Thoracic aorta (tissue), 2 donors: ENCODE measurements around the gene RBMS3. TPM values are rescaled to one million over a fixed set of nuclear protein-coding genes. Genes with fewer than 3 reads are reported as not detected.

ENCODE experiments used
- ATAC-seq: fragments of 150-250 bp; one replicate; pipeline ENCODE4 v1.8.0; 2017; ENCODE audit warnings: low read depth; ENCODE audit not compliant: insufficient number of reproducible peaks, low FRiP score
- DNase-seq: peaks from one replicate; pipeline ENCODE4 v3.0.0-alpha.2; 2020; ENCODE audit warnings: low spot score
- H3K27ac ChIP-seq, 2 donors: fragments of 200-600 bp; sonication (generic); 1 replicate in 1 of 2; 2 replicates in 1 of 2; pipeline ENCODE4 v1.5.1; 2016; ENCODE audit warnings: mild to moderate bottlenecking in 2 of 2, moderate library complexity in 2 of 2
- H3K27me3 ChIP-seq: fragments of 200-600 bp; sonication (generic); replicated peaks from 2 replicates; pipeline ENCODE4 v1.6.0; 2016; ENCODE audit warnings: mild to moderate bottlenecking; ENCODE audit not compliant: insufficient read depth
- H3K36me3 ChIP-seq: fragments of 200-600 bp; sonication (generic); one replicate; pipeline ENCODE4 v1.5.1; 2016
- H3K4me1 ChIP-seq, 2 donors: fragments of 200-600 bp; sonication (generic); 1 replicate in 1 of 2; 2 replicates in 1 of 2; pipeline versions ENCODE4 v1.5.1 to v1.6.0; 2016; ENCODE audit warnings: low read depth in 2 of 2, mild to moderate bottlenecking in 1 of 2; ENCODE audit not compliant: control insufficient read depth in 1 of 2
- H3K4me3 ChIP-seq: fragments of 200-600 bp; sonication (generic); 2 replicates; pipeline ENCODE4 v1.5.1; 2016; ENCODE audit warnings: mild to moderate bottlenecking
- H3K9me3 ChIP-seq: fragments of 200-600 bp; sonication (generic); 2 replicates; pipeline ENCODE4 v1.5.1; 2016
- CTCF ChIP-seq: fragments of 200-600 bp; sonication (generic); IDR thresholded peaks from one replicate; pipeline ENCODE4 v1.5.1; 2019; ENCODE audit warnings: antibody characterized with exemption
- total RNA-seq, 2 donors: library from RNA; depleted of rRNA; stranded (reverse); fragments of >200 nt; gene quantifications; one replicate each; pipeline versions ENCODE4 v1.1.0 to v1.2.3, GENCODE V29; 2016

RBMS3 gene
- total RNA-seq, 2 donors from 2014 or later, result 149 to 186 TPM

DNA sequence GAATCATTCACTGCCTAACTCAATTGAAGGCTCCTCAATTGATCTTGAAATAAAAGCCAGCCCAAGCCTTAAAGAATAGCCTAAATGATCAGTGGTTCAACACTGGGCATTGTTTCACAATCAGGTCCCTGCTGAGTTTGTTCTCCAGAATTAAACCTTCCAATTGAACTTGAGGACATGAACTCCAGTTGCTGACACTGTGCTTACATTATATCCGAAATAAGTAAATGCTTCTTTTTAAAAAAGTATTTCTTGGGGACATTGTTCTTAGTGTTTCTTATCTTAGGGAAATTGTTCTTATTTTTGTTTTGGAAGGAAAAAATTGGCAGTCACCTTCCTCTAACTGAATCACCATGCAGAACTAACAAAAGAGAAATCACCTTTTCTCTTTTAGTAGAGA is 450.2 kb downstream of the RBMS3 start:
- H3K4me3 ChIP-seq, result no peak overlapping the region
- no peak for DNase-seq
- no peaks in the 10 kb centered on the region for H3K9me3 ChIP-seq
- no peak for ATAC-seq
- TF ChIP-seq CTCF, result no peak
- H3K27me3 ChIP-seq, result no peaks in the 10 kb centered on the region
- no peaks in the 10 kb centered on the region for H3K36me3 ChIP-seq
- H3K4me1 ChIP-seq, result peaks cover 6 to 10% of the 10 kb centered on the region in 2 donors
- no peak overlapping the region for H3K27ac ChIP-seq

- DNase-seq (no peak), ATAC-seq (no peak)
- no peak for TF ChIP-seq CTCF
- Histone ChIP-seq H3K27ac (peak overlapping the region in 1 of 2 donors; percentile 70), H3K9me3 (no peaks in the 10 kb centered on the region), H3K4me3 (no peak overlapping the region), H3K27me3 (no peaks in the 10 kb centered on the region), H3K4me1 (peaks cover 15 to 26% of the 10 kb centered on the region in 2 donors), H3K36me3 (no peaks in the 10 kb centered on the region)
Measured at GRCh38 chr3:29741231-29741630, 460.4 kb downstream of the RBMS3 start.

GRCh38 chr3:29745232-29745870 is 464.5 kb downstream of the RBMS3 start:
- Histone ChIP-seq H3K9me3 (no peaks in the 10 kb centered on the region), H3K27me3 (no peaks in the 10 kb centered on the region), H3K27ac (no peak overlapping the region), H3K4me3 (no peak overlapping the region), H3K36me3 (no peaks in the 10 kb centered on the region), H3K4me1 (peaks cover 29 to 47% of the 10 kb centered on the region in 2 donors)
- no peak for DNase-seq
- TF ChIP-seq CTCF, result no peak
- no peak for ATAC-seq

GRCh38 chr3:29746163-29746760 is 465.4 kb downstream of the RBMS3 start:
- H3K9me3 ChIP-seq, result no peaks in the 10 kb centered on the region
- ATAC-seq (peak; percentile 27), DNase-seq (no peak)
- TF ChIP-seq CTCF, result no peak
- H3K27ac ChIP-seq, result peak overlapping the region in 1 of 2 donors; percentile 41
- H3K4me1 ChIP-seq, result peaks cover 29 to 44% of the 10 kb centered on the region in 2 donors
- no peaks in the 10 kb centered on the region for H3K36me3 ChIP-seq
- H3K4me3 ChIP-seq, result peak overlapping the region; percentile 27
- H3K27me3 ChIP-seq, result no peaks in the 10 kb centered on the region

DNA sequence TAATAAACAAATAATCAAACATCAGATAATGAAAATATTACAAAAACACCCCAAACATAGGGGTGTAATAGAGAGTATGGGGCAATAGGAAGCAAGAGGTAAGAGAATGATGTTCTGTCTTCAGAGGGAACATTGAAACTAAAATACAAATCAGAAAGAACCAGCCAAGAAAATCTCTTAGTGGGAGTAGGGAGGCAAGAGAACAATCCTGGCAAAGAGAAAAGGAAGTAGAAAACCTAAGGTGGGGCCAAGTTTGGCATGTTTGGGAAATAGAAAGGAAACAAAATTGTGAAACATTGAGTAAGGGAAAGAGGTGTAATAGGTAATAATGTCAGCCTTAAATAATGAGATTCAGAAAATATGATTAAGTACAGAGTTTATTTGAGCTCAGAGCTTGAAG is 467.1 kb downstream of the RBMS3 start:
- no peaks in the 10 kb centered on the region for H3K9me3 ChIP-seq
- TF ChIP-seq CTCF, result no peak
- ATAC-seq (no peak), DNase-seq (no peak)
- peak overlapping the region in 1 of 2 donors; percentile 65 for H3K27ac ChIP-seq
- no peaks in the 10 kb centered on the region for H3K27me3 ChIP-seq
- peaks cover 32 to 61% of the 10 kb centered on the region in 2 donors for H3K4me1 ChIP-seq
- H3K4me3 ChIP-seq, result no peak overlapping the region
- H3K36me3 ChIP-seq, result no peaks in the 10 kb centered on the region
